IPS DF 4.7 (cell line): ENCODE measurements around the gene VDAC2.

ENCODE experiments used
- DNase-seq: peaks from one replicate; pipeline ENCODE4 v3.0.0-alpha.2; 2013; ENCODE audit warnings: low spot score; ENCODE audit errors: extremely low read depth

The VDAC2 gene

GRCh38 chr10:75250934-75251333 lies 40.3 kb downstream of the VDAC2 start:
- DNase-seq: no peak

GRCh38 chr10:75253281-75254220 lies 43.0 kb downstream of the VDAC2 start:
- DNase-seq: no peak

- no peak for DNase-seq
Observed at GRCh38 chr10:75254739-75255138, 44.1 kb downstream of the VDAC2 start.

- DNase-seq: no peak
Observed at GRCh38 chr10:75260990-75261389, 50.4 kb downstream of the VDAC2 start.

GRCh38 chr10:75261813-75262705 lies 51.5 kb downstream of the VDAC2 start:
- DNase-seq: no peak

- no peak for DNase-seq
Observed at GRCh38 chr10:75263806-75264205, 53.2 kb downstream of the VDAC2 start.

GRCh38 chr10:75265856-75266255 lies 55.3 kb downstream of the VDAC2 start:
- DNase-seq: no peak

GRCh38 chr10:75266945-75267344 lies 56.3 kb downstream of the VDAC2 start:
- DNase-seq: no peak

GRCh38 chr10:75269605-75270004 lies 59.0 kb downstream of the VDAC2 start:
- DNase-seq: no peak

- no peak for DNase-seq
Observed at GRCh38 chr10:75272094-75272493, 61.5 kb downstream of the VDAC2 start.

GRCh38 chr10:75272896-75273295 lies 62.3 kb downstream of the VDAC2 start:
- DNase-seq: no peak

- DNase-seq: no peak
Observed at GRCh38 chr10:75276069-75276872, 65.7 kb downstream of the VDAC2 start.

GRCh38 chr10:75280236-75280635 lies 69.6 kb downstream of the VDAC2 start:
- no peak for DNase-seq
